Inferior parietal cortex (tissue), 1 donor: Measurements from ENCODE around the gene COX6B2.
"Not testable (repeated sequence)": the region's sequence is repeated elsewhere in the genome, so short reads cannot be mapped to it uniquely, and the experiment has no call there.

Experiments used
- DNase-seq: peaks from one replicate; pipeline ENCODE4 v3.0.0-alpha.2; 2016; ENCODE audit errors: extremely low spot score

COX6B2 gene

DNA sequence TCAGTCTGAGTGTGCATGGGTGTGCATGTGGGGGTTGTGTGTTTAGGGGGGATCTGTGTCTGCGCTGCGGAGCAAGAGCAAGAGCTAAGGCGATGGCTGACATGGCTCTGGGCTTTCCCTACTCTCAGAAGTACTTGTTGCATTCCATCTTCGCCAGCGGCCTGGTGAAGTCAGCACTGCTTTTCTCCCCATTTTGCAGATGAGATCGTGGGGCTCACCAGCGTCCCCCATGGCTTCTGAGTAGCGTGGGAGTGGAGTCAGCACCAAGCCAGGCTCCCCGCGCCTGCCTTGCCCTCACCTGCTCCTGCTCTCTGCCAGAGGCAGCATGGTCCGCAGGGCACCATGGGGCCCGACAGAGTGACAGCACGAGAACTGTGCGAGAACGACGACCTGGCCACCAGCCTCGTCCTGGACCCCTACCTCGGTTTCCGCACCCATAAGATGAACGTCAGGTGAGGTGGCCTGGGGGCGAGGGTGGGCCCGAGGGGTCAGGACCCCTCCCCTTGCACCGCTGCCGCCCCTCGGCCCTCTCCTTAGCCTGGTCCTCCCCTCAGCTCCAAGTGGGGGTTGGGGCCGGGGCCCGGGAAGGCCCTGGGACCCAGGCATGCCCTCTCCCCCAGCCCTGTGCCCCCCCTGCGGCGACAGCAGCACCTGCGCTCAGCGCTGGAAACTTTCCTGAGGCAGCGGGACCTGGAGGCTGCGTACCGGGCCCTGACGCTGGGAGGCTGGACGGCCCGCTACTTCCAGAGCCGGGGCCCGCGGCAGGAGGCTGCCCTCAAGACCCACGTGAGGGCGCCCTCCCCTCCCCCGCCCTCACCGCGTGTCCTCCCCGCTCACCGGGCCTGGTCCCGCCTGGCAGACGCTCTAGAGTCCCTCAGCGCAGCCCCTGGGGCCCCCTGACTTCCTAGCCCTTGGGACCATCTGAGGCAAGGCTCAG is 12.7 kb downstream of the COX6B2 start:
- DNase-seq, result no peak

DNA sequence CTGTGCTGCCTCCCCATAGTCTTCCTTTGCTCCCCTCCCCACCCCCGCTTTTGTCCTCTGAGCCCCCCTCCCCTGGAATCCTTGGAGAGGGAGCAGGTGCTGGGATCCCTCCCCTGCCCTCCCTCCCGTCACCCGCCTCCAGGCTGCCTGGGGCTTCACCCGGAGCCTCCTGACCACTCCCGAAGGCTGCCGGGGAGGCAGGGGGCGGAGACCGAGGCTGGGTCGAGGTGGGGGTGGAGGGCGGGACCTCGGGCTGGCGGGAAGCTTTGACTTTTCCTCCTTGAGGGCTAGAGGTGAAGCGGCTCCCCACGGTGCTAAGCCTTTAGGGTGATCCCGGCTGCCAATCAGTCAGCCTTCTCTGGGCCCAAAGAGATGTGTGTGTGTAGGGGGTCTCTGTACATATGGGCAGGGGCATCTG is 13.3 kb downstream of the COX6B2 start:
- DNase-seq, result peak; percentile 25

- DNase-seq, result no peak
These were observed 13.8 kb downstream of the COX6B2 start for GRCh38 chr19:55340784-55341147.

DNA sequence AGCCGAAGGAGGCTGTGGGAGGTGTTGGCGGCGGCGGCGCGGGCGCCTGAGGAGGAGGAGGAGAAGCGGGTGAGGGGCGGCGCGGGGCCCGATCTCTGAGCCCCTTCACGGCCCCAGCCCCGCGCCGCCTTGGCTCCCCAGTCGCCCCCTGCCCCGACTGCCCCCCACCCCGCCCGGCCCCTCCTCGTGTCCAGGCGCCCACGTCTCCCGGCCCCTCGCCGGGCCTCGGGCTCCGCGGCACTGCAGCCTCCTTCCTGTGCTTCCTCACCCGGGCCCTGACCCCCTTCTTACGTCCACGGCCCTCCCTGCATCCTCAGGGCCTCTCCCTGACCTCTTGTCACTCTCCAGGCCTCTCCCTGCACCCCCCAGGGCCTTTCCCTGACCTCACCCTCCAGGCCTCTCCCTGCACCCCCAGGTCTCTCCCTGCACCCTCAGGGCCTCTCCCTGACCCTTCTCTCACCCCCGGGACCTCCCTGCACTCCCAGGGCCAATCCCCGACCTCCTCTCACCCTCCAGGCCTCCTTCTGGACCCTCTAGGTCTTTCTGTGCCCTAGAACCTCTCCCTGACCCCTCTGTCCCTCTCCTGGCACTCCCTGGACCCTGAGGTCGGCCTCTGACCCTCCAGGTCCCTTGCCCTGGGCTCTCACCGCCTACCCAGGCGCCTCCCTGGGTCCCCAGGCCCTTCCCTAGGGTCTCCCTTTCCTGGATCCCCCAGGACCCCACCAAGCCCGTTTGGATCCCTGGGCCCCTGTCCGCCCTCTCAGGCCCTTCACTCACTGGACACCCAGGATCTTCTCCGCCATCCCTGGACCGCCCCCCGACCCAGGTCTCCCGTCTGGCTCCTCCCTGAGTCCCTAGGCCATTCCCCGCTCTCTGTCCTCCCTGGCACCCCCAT is 14.4 kb downstream of the COX6B2 start:
- DNase-seq, result no peak

DNA sequence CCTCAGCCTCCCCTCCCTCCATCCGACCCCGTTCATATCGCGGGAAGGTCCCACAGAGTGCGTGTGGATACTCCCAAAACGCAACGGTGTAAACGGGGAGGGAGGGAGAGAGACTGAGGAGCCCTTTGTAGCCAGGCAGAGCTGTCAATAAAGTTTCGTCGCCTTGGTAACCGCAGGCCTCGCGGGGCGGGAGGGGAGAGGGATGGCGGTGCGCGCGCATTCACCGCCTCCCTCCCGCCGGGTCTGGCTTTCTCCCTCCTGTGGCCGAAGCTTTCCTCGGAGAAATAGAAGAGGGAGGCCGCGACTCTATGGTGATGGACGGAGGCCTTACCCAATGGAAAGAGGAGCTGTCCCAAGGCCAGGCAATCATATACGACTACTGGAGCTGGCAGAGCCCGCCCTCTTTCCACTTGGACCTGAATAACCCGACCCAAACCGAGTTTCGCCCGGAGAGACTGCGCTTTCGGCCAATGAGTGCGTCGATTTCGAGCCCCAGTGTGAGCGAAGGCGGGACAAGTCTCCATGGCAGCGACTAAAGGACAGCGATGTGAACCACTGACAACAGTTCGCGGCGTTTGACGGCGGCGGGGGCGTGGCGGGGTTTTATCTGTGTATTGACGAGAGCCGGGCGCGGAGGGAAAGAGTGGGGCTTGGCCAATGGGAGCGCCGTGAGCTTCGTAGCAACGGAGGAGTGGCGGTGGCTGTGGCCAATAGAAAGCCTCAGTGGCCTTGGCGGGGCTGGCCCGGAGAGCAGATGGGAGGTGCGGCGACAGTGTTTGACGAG is 15.2 kb downstream of the COX6B2 start, which contains the start of gene KMT5C:
Gene KMT5C (plus strand): TSS at position 772 of the 784 bp plus-strand sequence. CDS start 2,061 bp downstream, outside the sequence.
- DNase-seq, result peak; percentile 100

DNA sequence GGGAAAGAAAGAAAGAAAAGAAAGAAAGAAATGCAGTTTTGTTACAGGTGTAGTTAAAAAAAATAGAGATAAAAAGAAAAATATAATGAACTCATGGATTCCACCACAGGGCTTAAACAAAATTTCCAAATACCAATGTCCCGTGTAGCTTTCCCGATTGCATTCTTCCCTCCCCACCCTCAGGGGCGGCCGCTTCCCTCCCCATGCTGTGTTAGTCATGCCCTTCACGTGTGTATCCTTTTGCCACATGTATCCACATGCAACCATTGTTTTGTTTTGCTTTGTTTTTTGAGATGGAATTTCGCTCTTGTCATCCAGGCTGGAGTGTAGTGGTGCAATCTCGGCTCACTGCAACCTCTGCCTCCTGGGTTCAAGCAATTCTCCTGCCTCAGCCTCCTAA is 18.4 kb downstream of the COX6B2 start:
- no peak for DNase-seq

GRCh38 chr19:55333870-55334269 is 20.6 kb downstream of the COX6B2 start:
- DNase-seq, result no peak

GRCh38 chr19:55329791-55330190 is 24.7 kb downstream of the COX6B2 start:
- DNase-seq, result not testable (repeated sequence)

GRCh38 chr19:55328774-55329318 is 25.7 kb downstream of the COX6B2 start:
- DNase-seq, result not testable (repeated sequence)

DNA sequence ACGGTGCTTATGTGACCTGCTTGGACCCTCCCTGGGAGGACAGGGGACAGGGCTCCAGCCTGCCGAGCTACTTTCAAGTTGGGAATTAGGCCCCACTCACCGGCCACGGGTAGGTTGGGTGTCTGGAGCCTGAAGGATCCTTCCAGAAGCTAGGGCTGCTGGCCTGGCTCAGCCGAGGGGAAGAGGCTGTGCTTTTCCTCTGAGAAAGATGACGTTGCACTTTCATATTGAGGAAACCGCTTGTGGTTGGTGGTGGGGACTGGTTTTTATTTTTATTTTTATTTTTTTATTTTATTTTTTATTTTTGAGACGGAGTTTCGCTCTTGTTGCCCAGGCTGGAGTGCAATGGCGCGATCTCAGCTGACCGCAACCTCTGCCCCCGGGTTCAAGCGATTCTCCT is 29.3 kb downstream of the COX6B2 start, which contains the start of gene TMEM150B:
Gene TMEM150B (minus strand): TSS at position 170 of the 400 bp plus-strand sequence. CDS start 4,305 bp downstream, outside the sequence.
- no peak for DNase-seq

DNA sequence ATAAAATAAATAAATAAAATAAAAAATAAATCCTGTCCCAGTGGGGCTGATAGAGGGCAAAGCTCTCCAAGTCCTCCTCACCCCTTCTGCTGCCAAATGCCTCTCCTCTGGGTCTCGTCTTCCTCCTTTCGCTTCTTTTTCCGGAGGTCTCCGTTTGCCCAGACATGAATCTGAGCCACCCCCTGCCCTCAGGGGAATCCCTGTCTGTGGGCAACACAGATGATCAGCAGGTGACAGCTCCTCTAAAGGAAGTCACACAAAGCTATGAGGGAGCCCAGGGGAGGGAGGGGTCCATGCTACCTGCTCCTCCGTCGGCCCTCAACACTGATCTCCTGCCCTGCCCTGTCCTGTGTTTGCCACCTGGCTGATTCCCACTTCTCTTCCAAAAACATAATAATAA is 29.9 kb downstream of the COX6B2 start:
- DNase-seq, result no peak

DNA sequence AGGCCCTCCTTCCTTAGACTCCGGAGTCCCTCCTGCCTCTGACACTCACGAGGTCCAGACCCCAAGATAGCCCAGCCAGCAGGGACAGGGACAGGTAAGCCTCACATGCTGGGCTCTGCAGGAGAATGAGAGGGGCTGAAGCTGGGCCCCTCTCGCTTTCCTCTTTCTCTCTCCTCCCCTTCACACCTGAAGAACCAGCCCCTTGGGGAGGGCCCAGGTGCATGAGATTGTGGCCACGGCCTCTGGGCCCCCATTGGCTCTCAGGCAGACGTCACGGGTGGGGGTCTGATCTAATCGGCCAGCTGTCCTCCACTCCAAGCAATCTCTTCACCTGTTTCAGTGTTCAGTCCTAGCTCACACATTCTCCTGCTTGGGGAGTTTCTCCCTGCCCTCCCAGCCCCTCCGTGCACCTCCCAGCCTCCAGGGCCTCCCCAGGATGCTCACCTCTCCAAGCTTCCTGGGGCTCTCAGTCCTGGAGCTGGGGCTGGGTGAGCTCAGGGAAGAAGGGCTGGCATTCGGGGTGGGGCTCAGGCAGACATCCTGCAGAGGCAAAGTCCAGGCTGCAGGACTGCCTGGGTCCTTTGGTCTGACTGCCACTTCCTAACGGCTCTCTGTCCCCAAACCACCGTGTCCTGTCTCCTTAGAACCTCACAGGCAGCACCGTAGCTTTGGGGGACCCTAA is 32.2 kb downstream of the COX6B2 start:
- DNase-seq, result no peak

DNA sequence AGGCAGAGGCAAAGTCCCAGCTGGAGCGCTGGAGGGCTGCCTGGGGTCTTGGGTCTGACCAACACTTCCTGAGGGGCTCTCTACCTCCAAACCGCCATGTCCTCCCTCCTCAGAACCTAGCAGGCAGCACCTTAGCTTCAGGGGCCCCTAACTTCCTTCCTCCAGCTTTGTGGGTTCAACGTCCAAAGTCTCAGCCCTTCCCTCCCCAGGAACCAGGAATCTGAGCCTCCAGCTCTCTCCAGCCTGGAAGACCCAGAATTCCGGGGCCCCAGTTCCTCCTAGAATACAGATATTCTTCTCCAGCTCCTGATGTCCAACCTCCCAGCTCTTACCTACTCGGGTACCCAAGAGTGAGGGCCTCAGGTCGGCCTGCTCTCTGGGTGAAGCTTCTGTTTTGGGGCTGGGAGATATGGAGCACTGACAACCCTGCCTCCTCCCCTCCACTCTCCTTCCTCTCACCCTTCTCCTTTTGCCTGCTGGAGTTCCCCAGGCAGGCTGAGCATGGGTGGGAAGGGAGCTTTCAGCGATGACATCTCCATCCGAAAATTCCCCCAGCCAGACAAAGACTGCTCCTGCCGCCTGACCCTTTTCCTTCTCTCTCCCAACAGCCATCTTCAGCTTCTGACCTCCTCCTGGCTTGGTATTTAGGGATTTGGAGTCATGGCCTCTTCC is 32.9 kb downstream of the COX6B2 start:
- no peak for DNase-seq

- no peak for DNase-seq
These were observed 33.6 kb downstream of the COX6B2 start for GRCh38 chr19:55320844-55321419.

DNA sequence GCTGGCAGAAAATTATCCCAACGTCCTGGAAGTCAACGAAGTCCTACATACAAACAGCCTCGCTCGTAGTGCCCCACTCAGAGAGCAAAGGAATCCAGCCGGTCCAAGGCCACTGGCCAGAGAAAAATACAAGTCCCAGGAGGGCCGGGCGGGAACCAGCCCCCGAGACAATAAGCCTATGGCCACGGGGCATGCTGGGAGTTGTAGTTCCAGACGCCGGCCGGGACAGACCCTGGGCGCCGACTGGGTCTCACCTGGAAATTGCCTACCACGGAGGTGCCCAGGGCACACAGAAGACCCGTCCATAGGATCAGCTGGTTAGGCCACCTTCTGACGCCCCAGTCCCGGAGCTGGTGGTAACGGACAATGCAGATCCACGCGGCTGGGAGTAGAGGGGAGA is 34.7 kb downstream of the COX6B2 start:
- DNase-seq, result no peak

DNA sequence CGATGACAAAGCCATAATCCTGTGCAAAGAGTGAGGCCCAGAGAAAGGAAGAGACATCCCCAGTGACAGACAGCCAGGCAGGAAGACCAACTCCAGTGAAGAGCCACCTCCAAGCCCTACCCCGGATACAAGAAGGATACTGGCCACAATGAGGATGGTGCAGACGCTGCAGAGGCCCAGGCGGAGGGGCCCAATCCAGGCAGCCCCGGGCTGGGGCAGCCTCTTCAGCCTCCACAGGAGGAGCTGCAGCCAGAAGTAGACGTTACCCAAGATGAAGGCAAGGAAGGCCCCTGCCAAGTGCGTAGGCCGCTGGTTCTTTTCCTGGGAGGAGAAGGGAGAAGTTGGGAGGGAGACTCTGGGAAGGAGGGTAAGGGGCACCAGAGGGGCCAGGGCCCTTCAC is 37.9 kb downstream of the COX6B2 start:
- no peak for DNase-seq

DNA sequence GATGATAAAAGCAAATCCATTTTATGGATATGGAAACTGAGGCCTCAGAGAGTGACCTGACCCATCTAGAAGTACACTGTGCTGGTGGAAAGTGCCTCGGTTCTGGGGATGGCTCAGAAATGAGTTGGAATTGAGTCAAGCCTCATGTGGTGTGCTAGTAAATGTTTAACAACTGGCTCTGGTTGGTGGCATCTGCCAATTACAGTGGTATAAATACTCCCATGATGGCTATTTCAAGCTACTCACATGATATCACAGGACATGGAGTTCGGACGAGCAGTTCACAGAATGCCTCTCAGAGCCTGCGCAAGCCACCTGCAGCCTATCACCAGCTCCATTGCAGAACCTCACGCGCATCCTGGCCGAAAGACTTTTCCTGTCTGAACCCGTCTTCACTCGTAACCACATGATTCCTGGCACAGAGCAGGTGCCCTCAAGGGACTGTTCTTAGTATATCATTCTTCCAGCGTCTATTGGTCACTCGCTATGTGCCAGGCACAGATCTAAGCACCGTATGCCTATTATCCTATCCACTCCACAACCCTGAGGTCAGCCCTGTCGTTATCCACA is 38.5 kb downstream of the COX6B2 start:
- DNase-seq, result no peak

DNA sequence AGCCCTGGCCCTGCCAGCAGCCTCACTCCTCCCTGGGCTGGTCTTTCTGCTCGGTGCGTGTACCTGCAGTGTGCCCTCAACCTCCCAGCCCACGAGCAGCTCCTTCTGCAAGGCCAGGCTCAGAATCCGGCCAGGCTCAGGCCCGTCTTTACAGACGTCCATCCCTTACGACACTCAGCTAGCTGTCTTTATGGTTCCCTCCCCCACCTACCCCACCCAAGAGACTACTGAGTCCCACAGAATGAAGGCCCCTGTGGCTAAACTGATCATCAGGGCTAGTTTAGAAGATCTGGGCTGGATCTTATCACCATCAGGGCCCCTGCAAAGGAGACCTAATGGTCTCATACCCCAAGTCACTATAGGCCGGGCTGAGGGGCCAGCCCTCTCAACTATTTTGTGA is 40.1 kb downstream of the COX6B2 start:
- DNase-seq, result no peak
